Fibroblast of lung (primary cell): ENCODE data around the gene KAT2A.

Experiments
- CTCF ChIP-seq, 2 donors: IDR thresholded peaks in 1 of 2; conservative IDR thresholded peaks in 1 of 2; 1 replicate in 1 of 2; 2 replicates in 1 of 2; pipeline ENCODE4 v1.5.1; 2011 to 2012; ENCODE audit warnings: low read length in 2 of 2, control low read depth in 1 of 2, inconsistent platforms in 1 of 2, low read depth in 1 of 2, mild to moderate bottlenecking in 1 of 2
- EZH2 ChIP-seq: IDR thresholded peaks from 2 replicates; pipeline ENCODE4 v1.5.1; 2012; ENCODE audit warnings: low read length, control low read depth, mild to moderate bottlenecking; ENCODE audit errors: missing control alignments

- TF ChIP-seq CTCF (conservative IDR thresholded peaks at IDR 0.05 in 1 of 2, IDR thresholded peaks at IDR 0.05 in 1 of 2; ENCODE audit: low read depth in 1 of 2, low read length in 2 of 2) (no peak), EZH2 (no peak)
These were observed 12.1 kb downstream of the KAT2A start for GRCh38 chr17:42109086-42109485.
